GM10847 (cell line): ENCODE data around the gene PPFIBP2.

Experiments used
- POLR2A ChIP-seq: IDR thresholded peaks from 2 replicates; pipeline ENCODE4 v1.6.1; 2011; ENCODE audit not compliant: insufficient read length; ENCODE audit errors: extremely low read depth

The PPFIBP2 gene

DNA sequence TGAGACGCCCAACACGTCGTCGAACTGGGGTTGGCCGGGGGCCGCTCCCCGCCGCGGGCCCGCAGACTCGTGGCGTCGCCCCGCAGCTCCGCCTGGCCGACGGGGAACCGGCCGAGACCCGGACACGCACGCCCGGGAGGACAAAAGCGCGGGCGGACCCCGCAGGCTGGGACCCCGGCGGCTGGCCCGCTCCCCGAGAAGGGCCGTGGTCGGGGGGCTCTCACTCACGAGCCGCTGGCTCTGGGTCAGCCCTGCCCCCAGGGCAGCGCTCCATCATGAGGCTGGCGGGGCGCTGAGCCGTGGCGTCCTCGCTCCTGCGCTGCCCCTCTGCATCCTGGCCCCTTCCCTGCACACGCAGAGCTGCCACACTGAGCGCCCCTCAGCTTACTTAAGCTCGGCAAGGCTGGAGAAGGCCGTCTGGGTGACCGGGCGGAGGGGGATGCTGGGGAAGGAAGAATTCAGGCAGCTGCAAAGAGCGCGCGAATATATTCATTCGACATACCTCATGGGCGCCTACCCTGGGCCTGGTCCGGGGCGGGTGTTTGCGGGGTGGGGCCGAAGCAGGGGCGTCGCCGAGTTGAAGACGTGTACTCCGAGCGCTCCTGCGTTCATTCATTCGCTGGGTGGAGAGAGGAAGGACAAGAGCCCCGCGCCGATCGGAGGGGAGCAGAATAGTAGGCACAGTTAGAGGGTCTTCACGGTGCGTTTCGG, 160.1 kb downstream of the PPFIBP2 start:
- no peak for TF ChIP-seq POLR2A

- no peak for TF ChIP-seq POLR2A
Observed at GRCh38 chr11:7675631-7676030, 161.8 kb downstream of the PPFIBP2 start.

GRCh38 chr11:7677071-7677470, 163.3 kb downstream of the PPFIBP2 start:
- TF ChIP-seq POLR2A, result no peak

DNA sequence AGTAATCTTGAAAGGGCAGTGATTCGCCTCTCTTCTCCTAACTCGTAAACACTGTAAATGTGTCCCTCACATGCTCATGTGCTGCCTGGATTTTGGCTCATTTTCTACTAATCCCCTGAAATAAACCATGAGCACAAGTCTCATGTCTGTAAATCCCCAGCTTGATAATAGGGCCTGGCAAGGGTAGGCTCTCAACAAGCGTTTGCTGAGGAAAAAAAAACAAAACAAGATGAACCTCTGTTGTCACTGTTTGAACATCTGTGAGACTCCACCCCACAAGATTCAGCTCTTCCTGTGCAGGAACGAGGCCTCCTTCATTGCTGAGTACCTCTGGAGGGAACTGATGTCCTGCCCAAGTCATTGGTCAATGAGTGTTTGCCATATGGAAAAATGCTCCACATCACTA, 164.0 kb downstream of the PPFIBP2 start:
- TF ChIP-seq POLR2A, result no peak

DNA sequence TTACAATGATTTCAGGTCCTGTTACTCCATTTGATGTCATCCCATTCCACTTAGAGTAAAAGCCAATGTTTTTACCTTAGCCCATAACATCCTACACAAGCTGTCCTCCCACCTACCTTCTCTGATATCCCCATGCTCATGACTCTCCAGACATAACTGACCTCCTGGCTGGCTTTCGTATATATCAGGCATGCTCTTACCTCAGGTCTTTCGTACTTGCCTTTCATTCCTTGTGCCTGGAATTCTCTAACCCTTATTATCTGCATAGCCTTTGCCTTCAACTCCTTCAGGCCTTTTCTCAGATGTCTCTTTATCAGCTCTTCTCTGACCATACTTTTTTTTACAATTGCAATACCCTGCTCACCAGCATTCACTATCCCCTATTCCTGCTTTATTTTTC, 169.8 kb downstream of the PPFIBP2 start:
- no peak for TF ChIP-seq POLR2A

- TF ChIP-seq POLR2A, result no peak
Observed at GRCh38 chr11:7686761-7687160, 173.0 kb downstream of the PPFIBP2 start.

GRCh38 chr11:7687386-7687785, 173.6 kb downstream of the PPFIBP2 start:
- TF ChIP-seq POLR2A, result no peak

DNA sequence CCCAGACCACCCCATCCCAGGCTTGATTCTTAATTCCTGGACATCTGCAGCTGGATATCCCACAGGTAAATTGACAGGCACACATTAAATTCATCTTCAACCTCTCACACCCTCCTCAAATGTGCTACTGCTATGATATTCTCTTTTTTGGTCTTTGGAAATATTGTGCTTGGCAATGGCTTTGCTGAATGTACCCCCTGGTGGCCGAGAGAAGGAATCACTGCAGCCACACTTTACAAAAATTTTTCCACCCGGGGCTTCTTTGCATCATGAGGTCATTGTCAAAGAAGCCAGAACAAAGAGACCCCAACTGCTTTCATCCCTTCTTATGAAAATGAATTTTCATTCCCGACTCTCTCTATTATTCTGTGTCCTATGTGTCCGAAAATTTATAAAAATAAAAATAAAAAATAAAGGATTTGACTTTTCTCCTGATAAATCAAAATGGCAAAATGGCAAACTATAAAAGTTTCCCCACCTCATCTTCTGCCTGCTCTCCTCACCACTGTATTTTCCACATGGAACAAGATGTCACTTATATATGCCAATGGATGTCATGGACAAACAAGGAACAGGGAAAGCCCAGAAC, 174.5 kb downstream of the PPFIBP2 start:
- TF ChIP-seq POLR2A, result no peak

DNA sequence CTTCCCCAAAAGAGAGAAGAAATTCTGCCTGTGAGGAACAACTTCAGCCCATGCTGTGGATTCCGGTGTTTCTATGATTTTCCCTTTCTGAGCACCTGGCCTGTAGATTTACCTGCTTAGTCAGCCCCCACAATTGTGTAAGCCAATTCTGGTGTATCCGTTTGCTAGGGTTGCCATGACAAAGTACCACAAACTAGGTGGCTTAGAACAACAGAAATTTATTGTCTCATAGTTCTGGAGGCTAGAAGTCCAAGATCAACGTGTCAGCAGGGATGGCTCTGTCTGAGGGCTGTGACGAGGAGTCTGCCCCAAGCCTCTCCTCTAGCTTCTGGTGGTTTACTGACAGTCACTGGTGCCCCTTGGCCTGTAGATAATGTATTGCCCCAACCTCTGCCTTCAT, 175.4 kb downstream of the PPFIBP2 start:
- no peak for TF ChIP-seq POLR2A

DNA sequence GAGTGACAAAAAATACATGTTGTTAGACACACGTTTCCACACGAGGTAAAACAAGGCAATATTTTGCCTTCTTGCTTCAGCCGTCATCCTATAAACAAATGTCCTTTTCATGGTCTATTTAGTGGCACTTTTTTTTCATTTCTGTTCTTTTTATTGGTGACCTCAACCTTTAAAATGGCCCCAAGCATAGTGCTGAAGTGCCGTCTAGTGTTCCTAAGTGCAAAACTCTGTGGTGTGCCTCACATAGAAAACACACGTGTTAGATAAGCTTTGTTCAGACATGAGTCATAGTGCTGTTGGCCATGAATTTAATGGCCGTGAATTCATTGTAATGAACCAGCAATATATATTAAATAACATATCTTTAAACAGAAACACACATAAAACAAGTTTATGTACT, 176.8 kb downstream of the PPFIBP2 start:
- no peak for TF ChIP-seq POLR2A

DNA sequence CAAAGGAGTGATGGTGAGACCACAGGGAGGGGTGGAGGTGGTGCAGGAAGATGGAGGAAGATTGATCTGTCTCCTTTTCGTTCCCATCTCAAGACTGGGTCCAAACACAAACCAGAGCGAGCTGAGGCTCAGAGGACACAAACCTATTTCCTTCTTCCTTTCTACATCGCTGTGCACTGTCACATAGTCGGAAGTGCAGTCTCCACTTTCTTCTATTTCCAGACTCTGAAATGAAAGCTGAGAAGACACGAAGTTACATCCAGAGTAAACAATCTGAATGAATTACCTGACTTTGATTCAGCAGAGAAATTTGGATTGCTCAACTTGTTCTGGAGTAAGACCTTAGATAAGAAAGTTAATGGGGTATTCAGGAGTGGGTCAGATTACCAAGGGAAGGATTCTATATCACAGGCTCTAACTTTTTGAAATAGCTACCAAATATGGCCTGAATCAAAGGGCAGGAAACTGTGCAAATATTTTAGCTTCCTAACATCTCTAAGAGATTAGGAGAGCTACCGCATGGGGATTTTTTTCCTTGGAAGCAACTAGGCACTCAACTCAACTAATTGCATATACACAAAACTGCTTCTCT, 178.1 kb downstream of the PPFIBP2 start:
- no peak for TF ChIP-seq POLR2A

GRCh38 chr11:7692426-7692825, 178.6 kb downstream of the PPFIBP2 start:
- no peak for TF ChIP-seq POLR2A

DNA sequence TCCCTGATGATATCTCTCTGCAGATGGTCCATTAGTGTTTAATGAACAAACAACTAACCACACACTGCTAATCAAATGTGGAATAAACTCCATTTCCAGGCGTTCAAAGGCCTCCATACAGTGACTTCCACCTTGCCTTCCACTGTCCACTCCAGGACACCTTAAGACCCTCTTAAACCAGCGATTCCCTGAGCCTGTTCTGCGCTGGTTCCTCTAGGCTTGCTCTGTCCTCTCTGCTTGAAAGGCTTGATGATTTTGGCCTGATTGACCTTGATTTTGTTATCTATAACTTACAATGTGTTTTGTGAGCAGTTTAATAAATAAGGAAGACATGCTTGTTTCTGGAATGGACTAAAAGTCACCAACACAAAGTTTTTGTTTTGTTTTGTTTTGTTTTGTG, 180.4 kb downstream of the PPFIBP2 start:
- no peak for TF ChIP-seq POLR2A

GRCh38 chr11:7696424-7696823, 182.6 kb downstream of the PPFIBP2 start:
- no peak for TF ChIP-seq POLR2A
